ENCODE data around the gene GRAMD1B.

DNA sequence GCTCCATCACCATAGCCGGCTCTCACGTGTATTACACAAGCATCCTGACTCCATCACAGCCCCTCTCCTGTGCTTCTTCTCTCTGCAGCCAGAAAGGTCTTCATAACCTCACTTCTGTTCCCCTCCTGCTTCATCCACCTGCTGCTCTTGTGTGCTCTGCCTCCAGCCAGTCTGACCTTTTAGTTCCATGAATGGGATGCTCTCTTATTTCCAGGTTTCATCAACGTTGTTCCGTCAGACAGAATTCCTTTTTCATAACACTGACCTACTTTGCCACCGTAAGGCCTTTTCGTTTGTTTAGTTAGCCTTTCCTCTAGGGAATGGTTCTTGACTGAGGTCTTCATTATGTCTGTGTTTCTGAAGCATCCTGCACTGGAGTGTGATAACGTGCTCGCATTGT, 18.8 kb downstream of the GRAMD1B start:
- TF ChIP-seq, protein P1, sequence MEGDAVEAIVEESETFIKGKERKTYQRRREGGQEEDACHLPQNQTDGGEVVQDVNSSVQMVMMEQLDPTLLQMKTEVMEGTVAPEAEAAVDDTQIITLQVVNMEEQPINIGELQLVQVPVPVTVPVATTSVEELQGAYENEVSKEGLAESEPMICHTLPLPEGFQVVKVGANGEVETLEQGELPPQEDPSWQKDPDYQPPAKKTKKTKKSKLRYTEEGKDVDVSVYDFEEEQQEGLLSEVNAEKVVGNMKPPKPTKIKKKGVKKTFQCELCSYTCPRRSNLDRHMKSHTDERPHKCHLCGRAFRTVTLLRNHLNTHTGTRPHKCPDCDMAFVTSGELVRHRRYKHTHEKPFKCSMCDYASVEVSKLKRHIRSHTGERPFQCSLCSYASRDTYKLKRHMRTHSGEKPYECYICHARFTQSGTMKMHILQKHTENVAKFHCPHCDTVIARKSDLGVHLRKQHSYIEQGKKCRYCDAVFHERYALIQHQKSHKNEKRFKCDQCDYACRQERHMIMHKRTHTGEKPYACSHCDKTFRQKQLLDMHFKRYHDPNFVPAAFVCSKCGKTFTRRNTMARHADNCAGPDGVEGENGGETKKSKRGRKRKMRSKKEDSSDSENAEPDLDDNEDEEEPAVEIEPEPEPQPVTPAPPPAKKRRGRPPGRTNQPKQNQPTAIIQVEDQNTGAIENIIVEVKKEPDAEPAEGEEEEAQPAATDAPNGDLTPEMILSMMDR (IDR thresholded peaks at IDR 0.05; ENCODE audit: poor library complexity), result no peak
- no peak for TF ChIP-seq EZH2phosphoT487 (IDR thresholded peaks at IDR 0.05; ENCODE audit: low read depth, severe bottlenecking, unreplicated experiment)
- TF ChIP-seq EZH2 (IDR thresholded peaks at IDR 0.05; ENCODE audit: borderline replicate concordance), result no peak
